Liver (tissue), 9 donors: ENCODE data around the gene SHQ1. TPM values are rescaled to one million over a fixed set of nuclear protein-coding genes. Genes with fewer than 3 reads are reported as not detected.
"Not testable (repeated sequence)": the region's sequence is repeated elsewhere in the genome, so short reads cannot be mapped to it uniquely, and the experiment has no call there.

Source experiments
- DNase-seq: peaks from one replicate; pipeline ENCODE4 v3.0.0-alpha.2; 2017; ENCODE audit warnings: low spot score
- H3K27ac ChIP-seq, 2 donors: one replicate each; pipeline ENCODE4 v1.7.0; 2013; ENCODE audit warnings: inconsistent platforms in 2 of 2, low read length in 2 of 2, control low read depth in 1 of 2, low read depth in 1 of 2, mild to moderate bottlenecking in 1 of 2
- H3K27me3 ChIP-seq, 4 donors: one replicate each; pipeline versions ENCODE4 v1.6.1 to v1.7.0; 2013; ENCODE audit warnings: low read length in 3 of 4, inconsistent platforms in 1 of 4, mild to moderate bottlenecking in 1 of 4, moderate library complexity in 1 of 4; ENCODE audit not compliant: control insufficient read depth in 4 of 4, insufficient read depth in 4 of 4
- H3K36me3 ChIP-seq, 4 donors: one replicate each; pipeline versions ENCODE4 v1.6.1 to v1.7.0; 2013; ENCODE audit warnings: low read length in 3 of 4, mild to moderate bottlenecking in 3 of 4, low read depth in 1 of 4, moderate library complexity in 1 of 4; ENCODE audit not compliant: control insufficient read depth in 4 of 4, insufficient read depth in 3 of 4
- H3K4me1 ChIP-seq, 4 donors: one replicate each; pipeline versions ENCODE4 v1.6.1 to v1.7.0; 2013; ENCODE audit warnings: low read length in 3 of 4, mild to moderate bottlenecking in 3 of 4, moderate library complexity in 1 of 4; ENCODE audit not compliant: control insufficient read depth in 4 of 4, insufficient read depth in 4 of 4
- H3K4me3 ChIP-seq, 3 donors: one replicate each; pipeline versions ENCODE4 v1.6.1 to v1.7.0; 2013; ENCODE audit warnings: low read length in 3 of 3, control low read depth in 1 of 3, low read depth in 1 of 3, mild to moderate bottlenecking in 1 of 3
- H3K9ac ChIP-seq, 2 donors: one replicate each; pipeline ENCODE4 v1.7.0; 2013; ENCODE audit warnings: low read length in 2 of 2, mild to moderate bottlenecking in 2 of 2, moderate library complexity in 2 of 2, control low read depth in 1 of 2, low read depth in 1 of 2
- H3K9me3 ChIP-seq, 4 donors: one replicate each; pipeline versions ENCODE4 v1.6.1 to v1.7.0; 2013; ENCODE audit warnings: low read length in 3 of 4; ENCODE audit not compliant: control insufficient read depth in 4 of 4
- CTCF ChIP-seq: fragments of 150-350 bp; IDR thresholded peaks from 2 replicates; pipeline ENCODE4 v1.5.1; 2017; ENCODE audit warnings: improper control_type of control experiment, low read depth, low read length; ENCODE audit not compliant: missing input control
- EGR1 ChIP-seq, 2 donors: IDR thresholded peaks; 2 replicates each; pipeline ENCODE4 v1.6.1; 2016 to 2018; ENCODE audit warnings: antibody characterized with exemption in 2 of 2, low read depth in 2 of 2
- FOXA1 ChIP-seq: IDR thresholded peaks from 2 replicates; pipeline ENCODE4 v1.6.1; 2016; ENCODE audit warnings: antibody characterized with exemption
- FOXA2 ChIP-seq: IDR thresholded peaks from 2 replicates; pipeline ENCODE4 v1.6.1; 2016; ENCODE audit warnings: antibody characterized with exemption
- GABPA ChIP-seq, 2 donors: IDR thresholded peaks in 1 of 2; conservative IDR thresholded peaks in 1 of 2; 2 replicates each; pipeline ENCODE4 v1.6.1; 2016; ENCODE audit warnings: antibody characterized with exemption in 2 of 2, mild to moderate bottlenecking in 1 of 2, moderate library complexity in 1 of 2
- HNF4A ChIP-seq, 2 donors: conservative IDR thresholded peaks; 2 replicates each; pipeline ENCODE4 v1.6.1; 2016; ENCODE audit warnings: antibody characterized with exemption in 2 of 2, mild to moderate bottlenecking in 2 of 2
- HNF4G ChIP-seq: IDR thresholded peaks from 2 replicates; pipeline ENCODE4 v1.6.1; 2016; ENCODE audit warnings: antibody characterized with exemption
- JUND ChIP-seq, 2 donors: IDR thresholded peaks; 2 replicates each; pipeline ENCODE4 v1.6.1; 2016; ENCODE audit warnings: antibody characterized with exemption in 2 of 2
- NR2F2 ChIP-seq: IDR thresholded peaks from 2 replicates; pipeline ENCODE4 v1.6.1; 2016; ENCODE audit warnings: antibody characterized with exemption
- RAD21 ChIP-seq, 2 donors: IDR thresholded peaks; 2 replicates each; pipeline ENCODE4 v1.6.1; 2016; ENCODE audit warnings: antibody characterized with exemption in 2 of 2, mild to moderate bottlenecking in 2 of 2
- RXRA ChIP-seq, 2 donors: IDR thresholded peaks; 2 replicates each; pipeline ENCODE4 v1.6.1; 2017 to 2018; ENCODE audit warnings: antibody characterized with exemption in 2 of 2, mild to moderate bottlenecking in 1 of 2
- SP1 ChIP-seq: IDR thresholded peaks from 2 replicates; pipeline ENCODE4 v1.6.1; 2018; ENCODE audit warnings: antibody characterized with exemption, mild to moderate bottlenecking
- TAF1 ChIP-seq: conservative IDR thresholded peaks from 2 replicates; pipeline ENCODE4 v1.6.1; 2016; ENCODE audit warnings: antibody characterized with exemption, mild to moderate bottlenecking
- YY1 ChIP-seq: IDR thresholded peaks from 2 replicates; pipeline ENCODE4 v1.6.1; 2016; ENCODE audit warnings: antibody characterized with exemption, mild to moderate bottlenecking
- whole genome bisulfite sequencing: extraction: QIAGEN DNeasy Blood & Tissue Kit; methylation state at CpG from one replicate; pipeline ENCODE4 v1.1.7; 2013; 5-methylcytosine and 5-hydroxymethylcytosine counted together
- polyA plus RNA-seq, 2 donors: library from polyadenylated mRNA; stranded (reverse) in 1 of 2; unstranded in 1 of 2; fragments of 200-250 nt in 1 of 2; fragments of >200 nt in 1 of 2; fragmentation: Nextera tagmentation in 1 of 2; extraction: Ambion mirVana in 1 of 2; gene quantifications; one replicate each; pipeline versions ENCODE4 v1.2.1 to v1.2.3, GENCODE V29; 2013 to 2015
- total RNA-seq, 2 donors: library from RNA; depleted of rRNA; stranded (reverse); fragments of >200 nt; gene quantifications; one replicate each; pipeline ENCODE4 v1.2.3, GENCODE V29; 2014
- TF ChIP-seq, protein P1 (sequence below): IDR thresholded peaks from 2 replicates; pipeline ENCODE4 v1.6.1; 2016; ENCODE audit warnings: antibody characterized with exemption, mild to moderate bottlenecking
- TF ChIP-seq, protein P2 (sequence below): IDR thresholded peaks from 2 replicates; pipeline ENCODE4 v1.6.1; 2016; ENCODE audit warnings: antibody characterized with exemption
- TF ChIP-seq, protein P3 (sequence below): IDR thresholded peaks from 2 replicates; pipeline ENCODE4 v1.6.1; 2016; ENCODE audit warnings: antibody characterized with exemption
- TF ChIP-seq, protein P4 (sequence below): IDR thresholded peaks from 2 replicates; pipeline ENCODE4 v1.6.1; 2016; ENCODE audit warnings: antibody characterized with exemption
- donor health status: healthy.
- donor health status: healthy.
- donor health status: healthy.
- donor health status: healthy.
- donor health status: healthy.

The SHQ1 gene
- total and polyA plus RNA-seq, 4 donors: 4.3 to 9.6 (median 6.1) TPM

GRCh38 chr3:72738752-72739530 lies 109.3 kb downstream of the SHQ1 start (continued):
- TF ChIP-seq EGR1 (IDR thresholded peaks at IDR 0.05; ENCODE audit: low read depth in 2 of 2): no peak
- TF ChIP-seq, protein P1, sequence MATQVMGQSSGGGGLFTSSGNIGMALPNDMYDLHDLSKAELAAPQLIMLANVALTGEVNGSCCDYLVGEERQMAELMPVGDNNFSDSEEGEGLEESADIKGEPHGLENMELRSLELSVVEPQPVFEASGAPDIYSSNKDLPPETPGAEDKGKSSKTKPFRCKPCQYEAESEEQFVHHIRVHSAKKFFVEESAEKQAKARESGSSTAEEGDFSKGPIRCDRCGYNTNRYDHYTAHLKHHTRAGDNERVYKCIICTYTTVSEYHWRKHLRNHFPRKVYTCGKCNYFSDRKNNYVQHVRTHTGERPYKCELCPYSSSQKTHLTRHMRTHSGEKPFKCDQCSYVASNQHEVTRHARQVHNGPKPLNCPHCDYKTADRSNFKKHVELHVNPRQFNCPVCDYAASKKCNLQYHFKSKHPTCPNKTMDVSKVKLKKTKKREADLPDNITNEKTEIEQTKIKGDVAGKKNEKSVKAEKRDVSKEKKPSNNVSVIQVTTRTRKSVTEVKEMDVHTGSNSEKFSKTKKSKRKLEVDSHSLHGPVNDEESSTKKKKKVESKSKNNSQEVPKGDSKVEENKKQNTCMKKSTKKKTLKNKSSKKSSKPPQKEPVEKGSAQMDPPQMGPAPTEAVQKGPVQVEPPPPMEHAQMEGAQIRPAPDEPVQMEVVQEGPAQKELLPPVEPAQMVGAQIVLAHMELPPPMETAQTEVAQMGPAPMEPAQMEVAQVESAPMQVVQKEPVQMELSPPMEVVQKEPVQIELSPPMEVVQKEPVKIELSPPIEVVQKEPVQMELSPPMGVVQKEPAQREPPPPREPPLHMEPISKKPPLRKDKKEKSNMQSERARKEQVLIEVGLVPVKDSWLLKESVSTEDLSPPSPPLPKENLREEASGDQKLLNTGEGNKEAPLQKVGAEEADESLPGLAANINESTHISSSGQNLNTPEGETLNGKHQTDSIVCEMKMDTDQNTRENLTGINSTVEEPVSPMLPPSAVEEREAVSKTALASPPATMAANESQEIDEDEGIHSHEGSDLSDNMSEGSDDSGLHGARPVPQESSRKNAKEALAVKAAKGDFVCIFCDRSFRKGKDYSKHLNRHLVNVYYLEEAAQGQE: no peak
- TF ChIP-seq FOXA2: no peak
- no peak for TF ChIP-seq HNF4A (conservative IDR thresholded peaks at IDR 0.05)
- TF ChIP-seq RXRA (IDR thresholded peaks at IDR 0.05): no peak
- TF ChIP-seq SP1: no peak
- TF ChIP-seq JUND (IDR thresholded peaks at IDR 0.05): no peak

DNA sequence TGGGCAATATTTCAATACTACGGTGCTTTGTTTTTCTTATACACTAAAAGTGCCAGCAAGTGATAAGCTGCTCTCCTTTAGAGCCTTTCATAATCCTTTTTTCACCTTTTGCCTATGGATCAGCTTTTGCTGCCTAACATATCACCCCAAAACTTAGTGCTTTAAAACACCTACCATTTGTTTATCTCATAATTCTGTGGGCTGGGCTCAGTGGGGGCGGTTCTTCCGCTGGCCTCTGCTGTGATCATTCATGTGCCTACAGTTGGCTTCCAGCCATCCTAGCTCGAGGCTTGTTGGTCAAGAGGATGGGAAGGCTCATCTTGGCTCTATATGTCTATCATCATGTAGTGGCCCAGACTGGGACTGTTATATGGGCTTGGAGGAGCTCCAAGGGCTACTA lies 113.2 kb downstream of the SHQ1 start:
- 94% methylated on average over 3 of the region's 4 CpGs for WGBS
- H3K9me3 ChIP-seq, H3K9ac ChIP-seq: not testable (repeated sequence)

GRCh38 chr3:72733676-72734075 lies 114.6 kb downstream of the SHQ1 start:
- Histone ChIP-seq H3K9me3 (peaks cover 0 to 4% (median 3%) of the 10 kb centered on the region in 4 donors), H3K36me3 (no peaks in the 10 kb centered on the region), H3K4me1 (peaks cover 0 to 5% (median 3%) of the 10 kb centered on the region in 4 donors), H3K9ac (no peak overlapping the region), H3K27ac (no peak overlapping the region), H3K27me3 (no peaks in the 10 kb centered on the region), H3K4me3 (no peak overlapping the region)
- TF ChIP-seq, protein P2, sequence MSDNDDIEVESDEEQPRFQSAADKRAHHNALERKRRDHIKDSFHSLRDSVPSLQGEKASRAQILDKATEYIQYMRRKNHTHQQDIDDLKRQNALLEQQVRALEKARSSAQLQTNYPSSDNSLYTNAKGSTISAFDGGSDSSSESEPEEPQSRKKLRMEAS: no peak
- TF ChIP-seq YY1 (no peak), TAF1 (no peak), NR2F2 (no peak), HNF4G (no peak), CTCF (no peak), HNF4A (conservative IDR thresholded peaks at IDR 0.05) (no peak), FOXA2 (no peak), JUND (IDR thresholded peaks at IDR 0.05) (no peak), EGR1 (IDR thresholded peaks at IDR 0.05; ENCODE audit: low read depth in 2 of 2) (no peak), RAD21 (IDR thresholded peaks at IDR 0.05) (no peak), FOXA1 (no peak), RXRA (IDR thresholded peaks at IDR 0.05) (no peak), GABPA (IDR thresholded peaks at IDR 0.05 in 1 of 2, conservative IDR thresholded peaks at IDR 0.05 in 1 of 2) (no peak)
- TF ChIP-seq, protein P1: no peak
- TF ChIP-seq, protein P3, sequence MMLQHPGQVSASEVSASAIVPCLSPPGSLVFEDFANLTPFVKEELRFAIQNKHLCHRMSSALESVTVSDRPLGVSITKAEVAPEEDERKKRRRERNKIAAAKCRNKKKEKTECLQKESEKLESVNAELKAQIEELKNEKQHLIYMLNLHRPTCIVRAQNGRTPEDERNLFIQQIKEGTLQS: no peak
- TF ChIP-seq, protein P4, sequence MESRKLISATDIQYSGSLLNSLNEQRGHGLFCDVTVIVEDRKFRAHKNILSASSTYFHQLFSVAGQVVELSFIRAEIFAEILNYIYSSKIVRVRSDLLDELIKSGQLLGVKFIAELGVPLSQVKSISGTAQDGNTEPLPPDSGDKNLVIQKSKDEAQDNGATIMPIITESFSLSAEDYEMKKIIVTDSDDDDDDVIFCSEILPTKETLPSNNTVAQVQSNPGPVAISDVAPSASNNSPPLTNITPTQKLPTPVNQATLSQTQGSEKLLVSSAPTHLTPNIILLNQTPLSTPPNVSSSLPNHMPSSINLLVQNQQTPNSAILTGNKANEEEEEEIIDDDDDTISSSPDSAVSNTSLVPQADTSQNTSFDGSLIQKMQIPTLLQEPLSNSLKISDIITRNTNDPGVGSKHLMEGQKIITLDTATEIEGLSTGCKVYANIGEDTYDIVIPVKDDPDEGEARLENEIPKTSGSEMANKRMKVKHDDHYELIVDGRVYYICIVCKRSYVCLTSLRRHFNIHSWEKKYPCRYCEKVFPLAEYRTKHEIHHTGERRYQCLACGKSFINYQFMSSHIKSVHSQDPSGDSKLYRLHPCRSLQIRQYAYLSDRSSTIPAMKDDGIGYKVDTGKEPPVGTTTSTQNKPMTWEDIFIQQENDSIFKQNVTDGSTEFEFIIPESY: no peak
- WGBS: 90% methylated on average over 3 of the region's 3 CpGs
- no peak for DNase-seq

More for the DNA sequence above, 113.2 kb downstream of the SHQ1 start:
- not testable (repeated sequence) for H3K36me3 ChIP-seq, H3K4me3 ChIP-seq, H3K27me3 ChIP-seq, H3K27ac ChIP-seq, DNase-seq
- peaks cover 0 to 12% (median 5%) of the 10 kb centered on the region in 4 donors for H3K4me1 ChIP-seq
